GM18861 (cell line): Measurements from ENCODE around the gene ARMC2.
"Not testable (repeated sequence)": the region's sequence is repeated elsewhere in the genome, so short reads cannot be mapped to it uniquely, and the experiment has no call there.

ENCODE experiments used
- ATAC-seq: cut with Tn5 transposase; IDR thresholded peaks from one replicate; pipeline ENCODE4 v1.9.1; 2021; ENCODE audit not compliant: unreplicated experiment

Gene ARMC2, protein sequence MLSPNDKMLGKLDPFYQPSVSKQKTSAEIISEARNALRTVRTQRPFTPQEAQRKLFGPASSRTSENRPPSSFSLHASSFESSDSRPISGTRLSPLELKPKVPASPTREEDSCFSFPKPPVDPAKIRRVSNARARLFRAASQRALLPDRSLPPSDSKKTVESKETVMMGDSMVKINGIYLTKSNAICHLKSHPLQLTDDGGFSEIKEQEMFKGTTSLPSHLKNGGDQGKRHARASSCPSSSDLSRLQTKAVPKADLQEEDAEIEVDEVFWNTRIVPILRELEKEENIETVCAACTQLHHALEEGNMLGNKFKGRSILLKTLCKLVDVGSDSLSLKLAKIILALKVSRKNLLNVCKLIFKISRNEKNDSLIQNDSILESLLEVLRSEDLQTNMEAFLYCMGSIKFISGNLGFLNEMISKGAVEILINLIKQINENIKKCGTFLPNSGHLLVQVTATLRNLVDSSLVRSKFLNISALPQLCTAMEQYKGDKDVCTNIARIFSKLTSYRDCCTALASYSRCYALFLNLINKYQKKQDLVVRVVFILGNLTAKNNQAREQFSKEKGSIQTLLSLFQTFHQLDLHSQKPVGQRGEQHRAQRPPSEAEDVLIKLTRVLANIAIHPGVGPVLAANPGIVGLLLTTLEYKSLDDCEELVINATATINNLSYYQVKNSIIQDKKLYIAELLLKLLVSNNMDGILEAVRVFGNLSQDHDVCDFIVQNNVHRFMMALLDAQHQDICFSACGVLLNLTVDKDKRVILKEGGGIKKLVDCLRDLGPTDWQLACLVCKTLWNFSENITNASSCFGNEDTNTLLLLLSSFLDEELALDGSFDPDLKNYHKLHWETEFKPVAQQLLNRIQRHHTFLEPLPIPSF

DNA sequence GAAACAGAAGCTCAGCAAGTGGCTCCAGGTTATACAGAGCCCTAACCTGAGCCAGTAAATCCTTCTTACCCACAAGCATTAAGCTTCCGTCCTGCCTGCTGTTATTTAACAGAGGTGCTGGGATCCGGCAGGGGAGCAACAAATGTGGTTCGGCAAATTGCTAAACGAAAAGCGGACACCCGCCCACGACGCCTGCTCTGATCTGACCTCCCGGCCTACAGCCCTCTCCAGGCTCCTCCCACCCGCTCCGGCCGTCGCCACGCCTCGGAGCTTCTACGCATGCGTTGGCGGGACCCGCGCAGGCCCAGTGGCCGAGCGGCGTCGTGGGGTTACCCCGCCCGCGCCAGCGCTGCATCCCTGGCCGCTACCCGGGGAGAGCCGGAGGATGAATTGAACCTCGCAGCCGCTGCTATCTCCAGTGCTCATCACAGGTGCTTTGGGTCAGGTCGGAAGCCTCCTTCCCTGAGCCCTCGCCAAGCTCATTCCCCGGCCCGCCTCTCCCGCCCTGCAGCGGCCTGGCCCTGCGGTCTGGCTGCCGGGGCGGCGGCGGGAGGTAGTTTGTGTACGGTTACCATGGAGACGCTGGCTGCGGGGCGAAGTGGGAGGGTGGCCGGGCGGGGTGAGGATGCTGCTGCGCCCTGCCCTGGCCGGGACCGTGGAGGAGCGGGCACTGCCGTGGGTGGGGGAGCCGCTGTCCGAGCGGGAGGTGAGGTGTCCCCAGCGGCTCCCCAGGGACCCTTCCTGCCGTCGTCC lies at the start of gene ARMC2:
Gene ARMC2 (plus strand): TSS at position 307 of the 753 bp plus-strand sequence. CDS start 5,846 bp downstream, outside the sequence.
- ATAC-seq: peak; percentile 97

DNA sequence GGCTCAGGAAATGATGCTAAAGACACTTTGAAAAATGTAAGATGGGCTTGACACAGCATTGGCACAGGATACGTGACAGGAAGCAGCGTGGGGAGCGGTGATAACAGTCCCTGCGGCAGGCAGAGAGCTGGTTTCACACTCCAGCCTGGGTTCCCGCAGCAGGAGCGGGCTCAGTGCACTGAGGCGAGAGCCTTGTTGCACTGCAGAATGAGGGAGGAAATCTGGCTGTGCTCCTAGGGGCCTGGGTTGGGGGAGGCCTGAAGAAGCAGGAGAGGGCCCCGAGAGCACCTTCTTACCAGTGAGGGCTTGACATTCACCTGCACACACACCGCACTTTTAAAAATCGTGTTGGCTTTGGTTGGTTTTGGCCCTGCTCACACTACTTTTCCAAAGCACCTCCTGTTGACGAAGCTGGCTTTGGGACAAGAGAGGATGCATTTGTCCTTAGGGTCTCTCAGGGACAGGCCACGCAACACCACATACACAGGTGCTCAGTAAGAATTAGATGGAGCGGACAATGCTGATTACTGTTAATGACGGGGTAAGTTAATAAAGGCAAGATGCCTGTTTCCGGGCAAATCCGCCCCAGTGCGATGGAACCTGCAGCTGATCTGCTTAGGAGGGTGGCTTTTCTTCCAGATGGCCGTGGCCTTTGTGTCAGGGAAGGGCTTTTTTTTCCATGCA lies 49.4 kb upstream of the ARMC2 start:
- no peak for ATAC-seq

DNA sequence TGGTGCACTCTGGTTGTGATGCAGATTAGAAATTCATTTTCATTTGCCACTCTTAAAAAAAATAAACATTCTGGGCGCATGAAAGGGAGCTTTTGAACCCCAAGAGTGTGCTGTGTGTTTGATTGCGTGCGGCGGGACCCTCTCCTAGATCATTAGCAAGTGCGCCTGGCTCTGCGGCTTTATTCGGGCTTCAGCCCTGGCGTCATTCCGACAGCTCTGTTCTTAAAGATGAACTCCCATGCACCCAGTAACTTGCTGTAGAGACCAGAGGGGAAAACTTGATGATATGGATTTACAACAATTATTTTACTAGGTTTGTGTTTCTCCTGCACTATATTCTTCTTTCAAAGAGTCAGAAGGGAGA lies 48.9 kb upstream of the ARMC2 start:
- ATAC-seq: no peak

DNA sequence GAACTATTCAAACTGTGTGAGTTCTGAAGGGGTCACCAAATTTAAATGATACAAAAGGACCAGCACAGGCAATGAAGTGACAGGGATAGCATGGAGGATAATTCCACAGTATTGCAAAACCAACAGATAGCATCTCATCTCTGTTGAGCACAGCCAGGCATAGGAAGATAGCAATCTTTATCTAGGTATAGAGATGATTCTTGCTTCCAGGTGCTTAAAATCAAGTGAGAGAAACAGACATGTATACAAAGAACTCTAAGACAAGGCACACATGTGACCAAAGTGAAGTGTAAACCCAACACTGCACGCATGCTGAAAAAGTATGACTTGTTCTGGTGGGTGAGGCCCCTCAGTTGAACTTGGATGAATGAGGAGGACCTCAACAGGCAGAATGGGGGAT lies 48.4 kb upstream of the ARMC2 start:
- ATAC-seq: no peak

DNA sequence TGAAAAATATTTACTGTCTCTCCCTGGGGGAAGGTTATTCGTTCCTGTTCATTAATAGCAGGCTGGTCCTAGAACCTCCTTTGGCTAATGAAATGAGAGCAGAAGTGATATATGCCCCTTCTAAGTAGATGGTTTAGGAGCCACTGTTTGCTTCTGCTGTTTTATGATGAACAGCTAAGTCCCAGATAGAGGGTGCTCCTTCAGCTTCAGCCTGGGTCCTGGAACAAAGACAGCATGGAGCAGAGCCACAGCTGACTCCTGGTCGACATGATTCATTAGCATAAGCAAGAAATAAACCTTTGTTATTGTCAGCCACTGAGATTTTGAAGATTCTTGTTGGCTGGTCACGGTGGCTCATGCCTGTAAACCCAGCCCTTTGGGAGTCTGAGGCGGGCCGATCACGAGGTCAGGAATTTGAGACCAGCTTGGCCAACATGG lies 47.8 kb upstream of the ARMC2 start:
- no peak for ATAC-seq

DNA sequence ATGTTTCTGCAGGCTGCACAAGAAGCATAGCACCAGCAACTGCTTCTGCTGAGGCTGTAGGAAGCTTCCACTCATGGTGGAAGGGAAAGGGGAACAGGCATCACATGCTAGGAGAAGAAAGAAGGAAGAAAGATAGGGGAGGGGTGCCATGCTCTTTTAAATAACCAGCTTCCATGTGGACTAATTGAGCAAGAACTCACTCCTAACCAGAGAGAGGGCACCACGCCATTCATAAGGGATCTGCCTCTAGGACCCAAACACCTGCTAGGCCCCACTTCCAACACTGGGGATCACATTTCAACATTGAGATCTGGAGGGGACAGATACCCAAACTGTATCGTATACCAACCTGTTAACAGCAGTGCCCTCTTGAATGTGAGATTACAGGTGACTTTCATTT lies 46.9 kb upstream of the ARMC2 start:
- ATAC-seq: no peak

DNA sequence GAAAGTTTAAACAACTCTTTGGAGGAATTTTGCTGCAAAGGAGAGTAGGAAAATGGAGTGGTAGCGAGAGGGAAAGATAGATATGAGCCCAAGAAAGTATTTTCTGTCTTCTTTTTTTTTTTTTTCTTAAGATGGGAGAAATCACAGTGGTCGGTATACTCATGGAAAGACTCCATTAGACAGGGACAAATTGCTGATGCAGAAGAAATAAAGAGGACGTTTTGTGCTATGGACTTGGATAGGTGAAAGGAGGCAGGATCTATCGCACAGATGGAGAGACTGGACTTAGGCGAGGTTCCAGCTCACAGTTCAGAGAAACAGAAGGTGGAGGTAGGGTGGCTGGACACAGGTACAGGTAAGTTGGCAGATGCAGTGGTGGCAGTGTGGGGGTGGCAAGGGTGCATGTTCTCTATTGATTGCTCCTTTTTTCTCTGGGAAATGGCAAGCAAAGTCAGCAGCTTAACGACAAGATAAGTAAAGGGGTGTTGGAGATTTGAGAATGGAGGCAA lies 44.2 kb upstream of the ARMC2 start:
- no peak for ATAC-seq

DNA sequence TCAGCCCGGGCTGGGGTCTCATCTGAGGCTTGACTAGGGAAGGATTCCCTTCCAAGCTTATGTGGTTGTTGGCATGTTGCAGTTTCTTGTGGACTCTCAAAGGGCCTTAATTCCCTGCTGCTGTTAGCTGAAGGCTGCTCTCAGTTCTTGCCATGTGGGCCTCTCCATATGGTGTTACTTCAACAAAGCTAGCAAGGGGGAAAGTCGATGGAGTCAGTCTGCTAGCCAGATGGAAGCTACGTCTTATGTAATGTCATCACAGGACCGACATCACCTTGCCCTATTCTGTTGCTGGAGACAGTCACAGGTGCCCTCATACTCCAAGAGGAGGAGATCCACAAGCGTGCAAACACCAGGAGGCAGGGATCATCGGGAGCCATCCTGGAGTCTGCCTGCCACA lies 43.3 kb upstream of the ARMC2 start:
- no peak for ATAC-seq

DNA sequence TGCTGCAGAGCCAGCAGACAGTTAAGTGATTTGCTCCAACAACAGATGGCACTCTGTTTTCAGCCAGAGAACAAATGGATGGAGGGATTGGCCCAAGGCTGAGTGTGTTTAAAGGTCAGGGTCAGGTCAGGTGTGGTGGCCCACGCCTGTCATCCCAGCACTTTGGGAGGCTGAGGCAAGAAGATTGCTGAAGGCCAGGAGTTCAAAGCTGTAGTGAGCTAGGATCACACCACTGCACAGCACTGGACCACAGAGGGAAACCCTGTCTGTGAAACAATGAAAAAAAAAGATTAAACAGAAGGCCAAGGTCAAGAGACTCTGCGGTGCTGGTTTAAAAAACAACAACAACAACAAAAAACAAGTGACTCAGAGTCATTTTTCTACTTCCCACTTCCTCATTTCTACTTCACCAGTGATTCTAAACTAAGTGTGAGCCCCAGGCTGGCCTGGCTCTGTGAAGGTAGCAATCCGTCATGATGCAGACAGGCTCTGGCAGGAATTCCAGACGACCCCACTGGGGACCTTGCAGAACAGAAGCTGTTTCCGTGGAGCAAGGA lies 42.5 kb upstream of the ARMC2 start:
- ATAC-seq: peak; percentile 57

DNA sequence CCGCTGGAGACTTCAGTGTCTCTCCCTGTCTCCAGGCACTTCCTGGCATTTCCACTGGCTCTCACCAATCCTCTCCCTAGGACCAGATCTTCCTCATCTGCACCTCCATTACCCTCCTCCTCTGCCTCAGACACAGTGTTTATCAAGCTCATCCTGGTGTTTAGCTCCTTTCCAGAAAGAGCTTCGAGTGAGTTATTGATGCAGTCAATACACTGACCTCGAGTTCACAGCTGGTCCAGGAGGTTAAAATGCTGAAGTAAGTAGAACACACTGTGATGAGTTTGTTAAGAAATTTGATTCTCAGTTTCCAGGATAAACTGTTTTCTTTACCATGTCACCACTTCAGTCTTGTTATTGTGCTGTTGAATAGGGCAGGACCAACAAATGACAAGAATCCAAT lies 42.1 kb upstream of the ARMC2 start:
- no peak for ATAC-seq

DNA sequence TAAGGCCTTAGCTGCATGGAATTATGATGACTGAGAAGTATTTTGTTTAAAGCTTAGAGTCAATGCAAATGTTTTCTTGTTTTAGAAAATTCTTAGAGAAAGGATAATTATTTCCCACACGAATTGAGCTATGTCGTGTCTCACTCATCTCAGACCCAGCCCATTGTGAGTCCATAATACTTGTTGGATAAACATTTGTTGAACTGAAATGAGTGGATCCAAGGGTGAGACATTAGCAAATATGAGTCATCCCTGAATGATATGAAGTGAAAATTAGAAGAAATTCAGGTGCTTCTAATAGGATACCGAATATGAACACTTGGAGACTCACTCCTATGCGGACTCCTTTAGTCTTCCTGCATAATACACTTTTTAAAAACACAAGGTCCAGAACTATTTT lies 41.6 kb upstream of the ARMC2 start:
- ATAC-seq: no peak

DNA sequence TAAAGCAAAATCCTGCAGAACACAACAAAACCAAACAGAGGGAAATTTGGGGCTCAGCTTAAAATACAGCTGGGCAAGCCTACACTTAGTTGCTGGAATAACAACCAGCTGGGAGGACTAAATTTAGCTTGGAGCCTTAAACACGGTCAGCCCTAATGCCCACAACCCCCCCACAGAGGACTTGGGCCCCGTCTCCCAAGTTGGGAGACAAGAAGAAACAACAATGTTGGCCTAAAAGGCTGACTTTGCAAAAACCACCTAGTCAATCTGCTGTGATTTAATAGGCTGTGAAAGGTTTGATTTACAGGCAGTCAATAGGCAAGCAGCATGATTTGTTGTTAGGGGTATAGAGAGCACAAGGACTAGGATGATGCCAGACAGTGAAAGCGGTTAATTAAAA lies 40.3 kb upstream of the ARMC2 start:
- ATAC-seq: no peak

DNA sequence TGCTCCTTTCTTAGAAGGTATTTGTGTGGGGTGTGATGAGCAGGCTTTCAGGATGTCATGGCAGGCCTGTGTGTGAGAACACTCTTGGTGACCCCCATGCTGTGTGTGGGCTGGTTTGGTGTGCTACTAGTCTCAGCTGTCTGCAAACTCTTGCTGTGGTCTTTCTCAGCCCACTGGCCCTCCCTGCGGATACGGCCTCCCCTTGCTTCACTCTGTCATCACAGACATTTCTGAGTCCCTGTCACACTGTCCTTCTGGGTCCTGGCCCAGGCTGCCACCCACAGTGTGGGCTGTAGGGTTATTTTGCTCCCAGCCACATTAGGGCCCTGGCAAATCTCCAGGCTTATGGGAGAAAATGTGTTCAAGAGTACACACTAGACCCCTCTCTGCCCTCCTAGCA lies 39.0 kb upstream of the ARMC2 start:
- ATAC-seq: no peak

DNA sequence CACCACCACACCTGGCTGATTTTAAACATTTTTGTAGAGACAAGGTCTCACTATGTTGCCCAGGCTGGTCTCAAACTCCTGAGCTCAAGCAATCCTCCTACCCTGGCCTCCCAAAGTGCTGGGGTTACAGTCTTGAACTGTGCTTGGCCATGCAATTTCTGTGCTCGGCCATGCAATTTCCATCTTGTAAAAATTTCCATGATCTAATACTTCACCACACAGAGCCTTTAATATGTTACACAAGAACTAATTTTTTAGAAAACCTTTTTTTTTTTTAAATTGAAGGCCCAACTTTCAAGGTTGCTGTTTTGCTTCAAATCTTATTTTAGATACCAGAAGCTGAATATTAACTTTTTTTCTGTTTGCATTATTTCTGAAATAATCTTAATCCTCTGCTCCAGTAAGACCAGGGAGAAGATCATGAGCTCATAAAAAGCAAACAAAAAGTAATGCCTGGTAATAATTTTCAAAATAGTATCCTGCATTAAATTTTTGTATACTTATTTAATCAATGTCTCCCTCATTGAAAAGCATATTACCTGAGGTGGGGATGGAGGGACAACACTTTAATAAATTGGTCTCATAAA lies 38.1 kb upstream of the ARMC2 start:
- no peak for ATAC-seq

DNA sequence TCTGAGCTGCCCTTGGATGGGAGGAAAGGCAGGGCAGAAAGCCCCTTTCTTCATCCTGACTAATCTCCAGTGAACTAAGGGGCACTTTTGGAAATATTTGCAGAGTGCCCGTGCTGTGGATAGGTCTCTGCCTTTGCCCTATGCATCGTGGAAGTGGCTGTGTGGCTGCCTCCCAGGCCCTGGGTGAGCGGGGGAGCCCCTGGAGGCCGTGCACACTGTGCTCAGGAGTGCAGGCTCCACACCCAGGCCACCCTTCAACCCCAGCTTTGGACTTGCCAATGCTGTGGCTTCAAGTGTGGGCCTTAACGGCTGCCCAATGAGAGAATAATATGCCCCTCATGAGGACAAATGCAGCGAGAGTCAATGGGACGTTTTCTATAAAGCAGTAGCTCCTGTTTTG lies 36.7 kb upstream of the ARMC2 start:
- ATAC-seq: no peak

DNA sequence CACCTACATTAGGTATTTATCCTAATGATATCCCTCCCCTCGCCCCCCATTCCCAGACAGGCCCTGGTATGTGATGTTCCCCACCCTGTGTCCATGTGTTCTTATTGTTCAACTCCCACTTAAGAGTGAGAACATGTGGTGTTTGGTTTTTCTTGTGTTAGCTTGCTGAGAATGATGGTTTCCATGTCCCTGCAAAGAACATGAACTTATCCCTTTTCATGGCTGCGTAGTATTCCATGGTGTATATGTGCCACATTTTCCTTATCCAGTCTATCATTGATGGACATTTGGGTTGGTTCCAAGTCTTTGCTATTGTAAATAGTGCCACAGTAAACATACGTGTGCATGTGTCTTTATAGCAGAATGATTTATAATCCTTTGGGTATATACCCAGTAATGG lies 35.0 kb upstream of the ARMC2 start:
- not testable (repeated sequence) for ATAC-seq

DNA sequence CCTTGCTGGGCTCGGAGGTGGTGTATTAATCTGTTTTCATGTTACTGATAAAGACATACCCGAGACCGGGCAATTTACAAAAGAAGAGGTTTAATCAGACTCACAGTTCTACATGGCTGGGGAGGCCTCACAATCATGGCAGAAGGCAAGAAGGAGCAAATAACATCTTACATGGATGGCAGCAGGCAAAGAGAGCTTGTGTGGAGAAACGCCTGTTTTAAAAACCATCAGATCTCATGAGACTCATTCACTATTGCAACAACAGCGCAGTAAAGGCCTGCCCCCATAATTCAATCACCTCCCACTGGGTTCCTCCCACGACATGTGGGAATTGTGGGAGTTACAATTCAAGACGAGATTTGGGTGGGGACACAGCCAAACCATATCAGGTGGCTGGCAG lies 30.9 kb upstream of the ARMC2 start:
- not testable (repeated sequence) for ATAC-seq

DNA sequence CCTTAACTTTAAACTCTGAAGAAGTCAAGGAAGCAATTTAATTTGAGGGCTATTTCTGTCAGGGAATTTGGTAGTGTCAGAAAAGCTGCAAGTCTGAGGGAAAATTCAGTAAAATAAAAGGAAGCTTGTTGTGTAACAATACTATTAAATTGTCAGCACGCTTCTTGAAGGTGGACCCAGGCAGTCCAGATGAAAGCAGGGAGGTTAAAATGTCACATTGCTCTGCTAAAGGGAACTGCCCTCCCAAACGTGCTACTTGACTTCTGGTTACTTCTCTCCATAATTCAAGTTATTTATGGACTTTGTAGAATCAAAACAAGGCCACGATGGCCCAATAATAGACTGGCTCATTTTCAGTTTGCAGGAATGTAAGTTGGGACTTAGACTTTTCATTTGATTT lies 28.2 kb upstream of the ARMC2 start:
- no peak for ATAC-seq

DNA sequence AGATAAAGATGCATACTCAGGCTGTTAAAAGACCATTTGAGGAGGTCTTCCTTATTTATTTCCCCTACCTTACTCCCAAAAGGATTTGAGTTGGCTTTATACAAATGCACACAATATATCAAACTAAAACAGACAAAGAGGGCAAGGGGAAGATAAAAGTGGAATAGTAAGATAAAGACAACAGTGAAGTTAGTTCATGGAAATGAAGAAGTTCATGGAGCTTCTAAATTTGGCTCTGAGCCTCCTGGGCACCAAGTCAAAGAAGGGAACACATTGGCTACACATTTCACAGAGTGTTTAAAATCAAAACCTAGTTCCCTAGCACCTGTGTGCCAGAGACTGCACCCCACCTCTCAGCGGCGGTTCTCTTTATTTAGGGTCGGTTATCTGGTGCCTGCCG lies 25.8 kb upstream of the ARMC2 start:
- ATAC-seq: no peak

DNA sequence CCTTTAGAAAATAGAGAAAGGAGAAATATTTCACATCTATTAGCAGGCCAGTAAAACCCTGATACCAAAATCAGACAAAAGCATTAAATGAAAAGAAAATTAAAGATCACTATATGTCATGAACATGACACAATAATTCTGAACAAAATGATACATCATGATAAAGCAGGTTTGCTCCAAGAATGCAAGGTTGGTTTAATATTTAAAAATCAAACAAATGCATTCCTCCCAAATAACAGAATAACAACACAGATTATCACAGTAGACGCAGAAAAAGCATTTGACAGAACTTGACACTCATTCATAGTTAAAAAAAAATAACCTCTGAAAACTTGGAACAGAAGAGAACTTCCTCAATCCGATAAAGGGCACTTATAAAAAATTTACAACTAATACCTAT lies 22.9 kb upstream of the ARMC2 start:
- ATAC-seq: no peak
